RPMI8226 (cell line): ENCODE measurements around the gene OPHN1.

Source experiments
- DNase-seq: peaks from one replicate; pipeline ENCODE4 v3.0.0-alpha.2; 2015

Gene OPHN1

DNA sequence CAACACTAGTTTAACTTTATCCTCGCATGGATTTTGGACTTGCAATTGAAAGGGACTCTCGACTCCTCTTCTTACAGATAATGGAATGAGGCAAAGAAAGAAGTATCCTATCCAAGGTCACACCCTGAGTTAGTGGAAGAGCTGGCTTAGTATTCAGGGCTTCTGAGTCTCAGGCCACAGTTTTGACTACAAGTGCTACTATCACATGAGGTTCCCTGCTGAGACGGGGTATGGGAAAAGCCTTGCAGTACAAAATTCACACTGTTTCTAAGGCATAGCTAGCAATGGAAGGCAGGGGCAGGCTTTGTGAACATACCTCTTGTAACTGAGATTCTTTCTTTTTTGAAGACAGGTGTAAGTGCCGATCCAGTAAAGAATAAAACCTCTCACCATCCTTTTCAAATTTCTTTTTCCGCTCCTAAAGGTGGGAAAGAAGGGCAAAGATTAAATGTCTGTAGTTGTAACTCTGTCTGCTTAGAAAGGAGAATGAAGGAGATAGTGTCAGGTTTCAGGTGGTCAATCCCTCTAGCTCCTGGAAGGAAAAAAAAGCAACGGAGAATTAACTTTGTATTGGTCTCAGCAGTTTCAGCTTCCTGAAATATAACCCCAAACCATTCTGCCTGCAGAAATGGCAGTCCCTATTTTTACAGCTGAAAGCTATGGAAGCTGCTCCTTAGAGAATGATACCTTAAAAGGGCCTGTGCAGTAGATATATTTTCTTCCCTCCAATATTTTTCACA, 199.0 kb downstream of the OPHN1 start:
- DNase-seq = no peak

DNA sequence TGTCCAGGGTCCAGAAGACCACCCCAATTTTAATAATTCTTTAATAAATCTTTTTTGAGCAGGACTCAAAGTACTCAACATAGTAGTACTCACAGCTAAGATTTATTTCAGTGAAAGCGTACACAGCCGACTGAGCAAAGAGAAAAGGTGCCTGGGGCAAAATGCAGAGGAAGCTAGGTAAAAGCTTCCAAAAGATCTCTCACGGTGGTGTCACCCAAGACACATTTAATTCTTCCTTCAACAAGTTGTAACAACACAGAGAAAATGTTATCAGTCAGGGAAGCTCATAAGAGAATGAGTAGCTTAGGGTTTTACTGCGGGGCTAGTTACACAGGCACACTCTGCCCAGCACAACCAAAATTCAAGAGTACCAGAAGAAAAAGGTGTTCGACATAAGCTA, 201.1 kb downstream of the OPHN1 start:
- no peak for DNase-seq

DNA sequence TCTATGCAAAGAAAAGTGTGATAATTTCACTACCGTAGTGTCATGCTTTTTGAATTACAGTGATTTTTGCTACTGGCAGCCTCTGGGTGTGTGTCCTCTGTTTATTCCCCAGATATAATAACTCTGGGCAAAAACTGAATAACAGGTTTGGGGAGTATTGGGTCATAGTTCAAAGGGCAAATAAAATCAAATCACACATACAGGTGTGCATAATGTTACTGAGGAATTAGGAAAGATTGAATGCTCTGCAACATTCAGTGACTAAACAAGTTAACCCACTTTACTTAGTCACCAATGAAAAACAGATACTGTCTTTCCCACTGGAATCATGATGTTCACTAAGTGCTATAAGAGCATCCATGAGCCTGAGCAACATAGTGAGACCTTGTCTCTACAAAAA, 224.3 kb downstream of the OPHN1 start:
- DNase-seq = no peak

DNA sequence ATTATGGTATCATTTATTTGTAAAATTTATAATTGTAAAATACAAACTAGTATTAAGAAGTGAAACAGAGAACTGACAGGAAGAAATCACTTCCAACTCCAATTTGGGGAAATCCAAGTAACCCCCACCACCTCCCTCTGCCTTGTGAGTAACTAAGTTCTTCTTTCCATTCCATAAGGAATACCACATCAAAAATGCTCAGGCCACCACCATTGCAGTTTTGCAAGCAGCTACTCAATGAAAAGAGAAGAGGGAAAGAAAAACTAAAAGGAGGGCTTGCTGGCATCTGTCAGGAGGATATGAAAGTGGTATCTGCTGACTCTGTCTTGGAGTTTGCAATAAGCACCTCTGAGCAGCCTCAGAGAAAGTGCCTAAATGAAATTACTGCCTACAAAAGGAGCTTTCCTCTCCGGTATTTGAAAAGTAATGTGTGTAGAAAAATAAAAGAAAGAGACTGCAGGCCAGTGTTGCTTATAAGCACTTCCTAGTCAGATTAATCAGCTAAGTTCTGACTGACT, 228.7 kb downstream of the OPHN1 start:
- DNase-seq = peak; percentile 30

DNA sequence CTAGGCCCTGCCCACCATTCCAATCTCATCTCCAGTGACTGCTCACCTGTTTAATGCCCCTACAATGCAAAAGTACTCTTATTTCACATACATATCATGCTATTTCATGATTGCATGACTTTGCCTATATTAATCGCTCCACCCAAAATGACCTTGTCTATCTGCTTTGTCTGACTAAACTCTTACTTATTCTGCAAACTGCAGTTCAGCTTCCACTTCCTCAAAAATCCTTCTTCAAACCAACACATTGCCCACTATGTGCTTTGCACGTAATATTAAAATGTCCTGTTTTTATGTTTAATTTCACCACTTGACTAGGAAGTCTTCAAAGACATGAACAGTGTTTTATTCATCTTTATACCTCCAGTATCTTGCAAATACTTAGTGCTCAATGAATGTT, 229.6 kb downstream of the OPHN1 start:
- peak; percentile 6 for DNase-seq

DNA sequence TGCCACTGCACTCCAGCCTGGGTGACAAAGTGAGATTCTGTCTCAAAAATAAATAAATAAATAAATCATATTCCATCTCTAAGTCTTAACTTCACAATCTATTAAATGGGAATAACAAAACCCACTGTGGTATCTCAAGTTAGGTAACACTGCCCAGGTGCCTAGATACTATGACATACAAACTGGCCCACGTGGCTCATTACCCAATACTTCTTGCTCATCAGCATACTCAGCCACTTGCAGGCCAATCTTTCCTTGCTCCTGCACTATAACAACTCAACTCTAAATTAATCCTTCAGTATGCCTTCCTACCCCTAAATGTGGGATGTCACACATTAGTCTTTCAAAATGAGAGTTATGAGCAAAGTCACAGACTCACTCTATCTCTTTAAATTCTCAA, 230.1 kb downstream of the OPHN1 start:
- no peak for DNase-seq

DNA sequence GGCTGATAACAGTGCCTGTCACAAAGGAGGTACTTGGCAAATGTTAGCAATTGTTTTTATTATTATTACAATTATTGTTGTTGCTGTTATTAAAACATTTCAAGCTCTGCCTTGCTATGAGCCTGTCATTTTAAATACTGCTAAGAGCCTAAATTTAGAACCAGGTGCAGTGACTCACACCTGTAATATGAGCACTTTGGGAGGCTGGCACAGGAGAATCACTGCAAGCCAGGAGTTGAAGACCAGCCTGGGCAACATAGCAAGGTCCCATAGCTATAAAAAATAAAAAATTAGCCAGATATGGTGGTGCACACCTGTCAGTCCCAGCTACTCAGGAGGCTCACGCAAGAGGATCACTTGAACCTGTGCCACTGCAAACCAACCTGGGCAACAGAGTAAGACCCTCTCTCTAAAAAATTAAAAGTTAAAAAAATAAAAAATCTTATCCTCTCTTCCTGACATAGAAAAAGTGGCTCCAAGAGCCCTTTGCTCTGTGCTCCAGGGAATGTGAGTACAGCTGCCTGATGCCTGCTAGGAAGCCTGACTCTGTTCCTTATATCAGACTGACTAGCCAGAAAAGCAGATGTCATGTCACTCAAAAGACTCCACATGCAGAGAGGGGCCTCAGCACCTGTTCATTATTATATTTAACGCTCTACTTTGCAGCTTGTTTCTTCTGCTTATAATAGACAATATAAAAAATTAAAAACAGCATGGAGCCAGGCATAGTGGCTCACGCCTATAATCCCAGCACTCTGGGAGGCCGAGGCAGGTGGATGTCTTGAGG, 234.0 kb downstream of the OPHN1 start:
- no peak for DNase-seq

DNA sequence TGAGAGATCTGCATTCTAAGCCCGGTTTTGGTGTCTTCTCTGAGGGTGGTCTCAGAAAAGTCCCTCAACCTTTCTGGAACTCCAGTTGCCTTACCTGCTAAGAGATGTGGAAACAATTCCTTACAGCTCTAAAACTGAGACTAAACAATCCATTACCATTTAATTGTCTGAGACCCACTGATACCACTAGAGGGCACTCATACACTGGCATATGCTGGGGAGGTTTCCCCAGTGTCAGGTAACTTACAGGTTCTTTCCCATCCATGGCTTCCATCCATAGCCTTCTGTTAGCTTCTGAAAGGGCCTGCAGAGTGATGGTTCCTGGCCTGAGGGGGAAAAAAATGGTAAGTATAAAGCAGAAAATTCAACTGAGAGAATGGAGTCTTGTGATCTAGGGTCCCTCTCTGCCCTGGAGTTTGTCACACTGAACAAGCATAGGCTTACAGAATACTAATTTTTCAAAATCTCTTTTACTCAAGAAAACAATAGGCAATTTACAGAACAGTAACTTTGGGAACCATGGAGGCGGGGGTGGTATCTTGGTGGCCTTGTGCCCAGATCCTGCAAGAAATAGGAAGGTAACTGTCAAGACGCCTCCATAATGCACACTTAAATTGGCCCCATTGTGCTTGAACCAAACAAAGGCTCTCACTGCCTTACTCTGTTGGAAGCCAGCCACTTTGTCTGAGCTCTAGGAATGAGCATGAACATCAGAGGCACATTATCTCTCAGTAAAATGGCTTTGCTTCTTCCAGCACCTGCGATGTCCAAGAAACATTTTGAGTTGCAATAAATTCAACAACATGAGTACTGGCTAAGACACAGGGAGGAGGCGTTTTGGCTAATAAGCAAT, 236.1 kb downstream of the OPHN1 start:
- DNase-seq = peak; percentile 55

DNA sequence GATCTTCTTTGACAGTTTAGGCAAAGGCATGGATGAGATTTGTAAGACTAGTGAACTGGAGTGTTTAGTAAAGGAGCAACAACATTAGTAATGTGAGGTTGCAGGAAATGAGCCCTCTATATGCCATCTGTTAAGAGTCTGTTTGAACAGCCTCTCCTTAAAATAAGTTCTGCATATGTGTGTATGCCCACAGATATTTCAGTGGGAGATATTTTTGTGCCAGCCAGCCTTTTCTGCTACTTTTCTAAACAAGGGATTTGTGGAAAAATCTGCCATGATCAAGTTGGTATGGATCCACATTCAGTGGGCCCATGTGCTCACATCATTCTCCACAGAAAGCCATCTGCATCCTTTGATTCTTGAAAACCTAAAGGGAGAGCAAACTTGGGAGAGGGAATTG, 237.7 kb downstream of the OPHN1 start:
- no peak for DNase-seq

DNA sequence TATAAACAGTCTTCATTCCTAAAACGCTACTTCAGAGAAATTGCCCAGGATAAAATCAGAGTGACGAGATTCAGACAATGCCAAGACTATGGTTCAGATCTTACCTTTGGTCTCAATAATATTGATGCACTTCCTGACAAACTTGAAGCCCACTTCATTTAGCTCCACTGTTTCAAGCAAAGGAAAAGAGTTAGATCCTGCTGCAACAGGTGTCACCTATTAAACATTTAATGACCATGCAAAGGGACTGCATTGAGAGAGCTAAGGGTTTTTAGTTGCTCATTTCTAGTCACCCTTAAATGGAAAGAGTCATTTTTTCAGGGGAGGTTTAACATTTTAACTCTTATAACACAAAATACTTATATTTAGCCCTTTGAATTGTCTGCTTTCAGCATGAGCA, 239.5 kb downstream of the OPHN1 start:
- no peak for DNase-seq

DNA sequence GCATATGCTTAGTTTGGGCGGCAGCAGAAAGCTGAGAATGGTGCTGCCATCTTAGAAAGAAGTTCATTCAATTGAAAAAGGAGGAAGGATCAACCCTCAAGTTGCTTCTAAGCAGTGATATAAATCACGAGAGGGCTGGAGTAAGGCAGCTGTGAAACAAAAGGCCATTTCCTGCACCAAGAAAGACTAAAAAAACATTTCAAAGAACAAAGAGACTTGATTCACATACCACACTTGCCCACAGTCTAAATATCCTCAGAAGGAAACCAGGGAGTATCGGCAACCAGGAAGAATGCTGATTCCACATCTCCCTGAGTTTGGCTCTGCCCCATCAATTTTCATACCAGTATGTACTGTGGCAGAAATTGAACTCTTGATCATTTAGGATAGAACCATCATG, 240.1 kb downstream of the OPHN1 start:
- DNase-seq = no peak

DNA sequence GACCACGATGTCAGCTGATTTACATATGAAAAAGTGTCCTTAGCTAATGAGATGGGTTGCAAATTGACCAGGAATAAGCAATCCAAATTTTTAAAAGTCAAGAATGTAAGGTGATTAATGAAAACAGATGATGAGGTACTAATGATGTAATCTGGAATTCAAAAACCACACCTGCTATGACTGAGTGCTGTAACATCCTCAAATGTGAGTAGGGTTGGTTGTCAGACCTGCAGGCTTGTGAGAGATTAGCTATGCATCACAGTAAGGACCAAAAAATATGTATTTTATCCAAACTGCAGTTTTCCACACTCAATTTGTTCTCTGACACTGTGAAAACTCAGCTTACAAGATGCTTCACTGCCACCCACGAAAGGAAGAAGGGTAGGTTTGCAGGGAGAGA, 242.5 kb downstream of the OPHN1 start:
- DNase-seq = no peak

DNA sequence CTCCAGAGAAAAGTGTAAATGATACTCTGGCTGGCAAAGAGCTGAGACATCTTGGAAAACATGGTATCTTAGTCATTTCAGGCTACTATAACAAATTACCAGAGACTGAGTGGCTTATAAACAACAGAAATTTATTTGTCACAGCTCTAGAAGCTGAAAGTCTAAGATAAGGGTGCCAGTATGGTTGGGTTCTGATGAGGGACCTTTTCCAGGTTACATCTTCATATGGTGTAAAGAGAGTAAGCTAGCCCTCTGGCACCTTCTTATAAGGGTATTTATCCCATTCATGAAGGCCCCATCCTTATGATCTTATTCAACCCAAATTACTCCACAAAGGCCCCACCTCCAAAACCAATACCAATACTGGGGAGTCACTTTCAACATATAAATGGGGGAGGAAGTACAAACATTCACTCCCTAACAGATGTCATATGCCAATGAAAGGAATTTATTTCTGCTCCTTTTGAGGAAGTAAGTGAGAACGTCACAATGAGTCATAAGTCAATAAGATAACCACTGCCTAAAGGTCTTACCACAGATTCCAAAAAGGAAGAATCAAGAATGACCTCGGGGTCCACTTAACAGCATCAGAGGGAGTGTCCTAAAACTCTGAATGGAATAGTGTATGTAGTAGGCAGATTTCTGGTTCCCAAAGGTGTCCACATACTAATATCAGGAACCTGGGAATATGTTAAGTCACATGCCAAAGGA, 246.6 kb downstream of the OPHN1 start:
- no peak for DNase-seq

DNA sequence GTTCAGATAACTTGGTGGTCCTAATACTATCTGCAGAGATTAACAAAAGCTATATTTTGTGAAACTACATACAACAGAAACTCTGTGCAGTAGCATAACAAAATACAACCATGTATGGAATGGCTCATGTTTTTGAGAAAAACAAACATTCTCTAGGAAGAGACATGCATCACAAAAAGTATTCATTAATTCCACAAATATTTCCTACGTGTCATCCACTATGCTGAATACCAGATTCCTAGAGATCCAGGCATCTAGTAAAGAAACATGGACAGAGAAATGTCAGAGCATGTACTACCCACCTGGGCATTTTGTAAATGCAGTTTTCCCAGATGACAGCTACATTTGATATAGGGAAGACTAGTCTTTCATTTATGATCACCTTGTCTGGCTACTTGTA, 248.1 kb downstream of the OPHN1 start:
- no peak for DNase-seq

DNA sequence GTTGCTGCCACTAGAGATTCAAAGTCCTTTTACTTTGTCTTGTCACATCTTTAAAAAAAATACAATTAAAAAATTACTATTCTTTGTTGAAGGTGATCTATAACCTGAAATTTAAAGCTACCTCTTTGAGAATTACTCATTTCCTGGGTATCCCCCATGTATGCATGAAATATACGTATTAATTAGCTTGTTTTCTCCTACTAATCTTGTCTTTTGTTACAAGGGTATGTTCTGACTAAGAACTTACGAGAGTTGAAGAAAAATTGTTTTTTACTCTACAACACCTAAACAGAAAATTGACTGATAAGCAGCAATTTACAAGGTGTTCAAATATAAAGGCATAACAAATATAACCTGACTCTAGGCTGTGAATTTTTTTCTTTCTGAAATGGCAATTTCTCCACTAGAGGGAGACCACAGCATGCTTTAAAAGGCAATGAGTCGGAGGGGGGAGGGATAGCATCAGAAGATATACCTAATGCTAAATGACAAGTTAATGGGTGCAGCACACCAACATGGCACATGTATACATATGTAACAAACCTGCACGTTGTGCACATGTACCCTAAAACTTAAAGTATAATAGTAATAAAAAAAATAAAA, 249.6 kb downstream of the OPHN1 start:
- DNase-seq = peak; percentile 27

DNA sequence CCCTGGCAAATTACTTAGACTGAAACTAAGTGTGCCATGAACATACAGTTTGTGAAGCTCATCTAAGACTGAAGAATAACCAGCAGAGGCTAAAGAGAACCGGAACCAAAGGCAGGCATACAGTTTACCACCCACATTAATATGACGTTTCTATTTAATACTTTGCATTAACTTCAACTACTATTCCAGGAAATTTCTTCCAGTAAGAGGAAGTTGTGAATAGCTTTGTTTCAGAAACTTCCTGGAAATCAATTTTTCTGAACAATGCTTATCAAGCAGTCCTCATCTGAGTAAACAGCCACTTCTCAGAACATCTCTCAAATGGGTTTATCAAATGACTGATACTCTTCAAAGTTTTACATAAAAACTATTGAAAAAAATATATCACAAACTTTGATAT, 252.7 kb downstream of the OPHN1 start:
- DNase-seq = no peak

DNA sequence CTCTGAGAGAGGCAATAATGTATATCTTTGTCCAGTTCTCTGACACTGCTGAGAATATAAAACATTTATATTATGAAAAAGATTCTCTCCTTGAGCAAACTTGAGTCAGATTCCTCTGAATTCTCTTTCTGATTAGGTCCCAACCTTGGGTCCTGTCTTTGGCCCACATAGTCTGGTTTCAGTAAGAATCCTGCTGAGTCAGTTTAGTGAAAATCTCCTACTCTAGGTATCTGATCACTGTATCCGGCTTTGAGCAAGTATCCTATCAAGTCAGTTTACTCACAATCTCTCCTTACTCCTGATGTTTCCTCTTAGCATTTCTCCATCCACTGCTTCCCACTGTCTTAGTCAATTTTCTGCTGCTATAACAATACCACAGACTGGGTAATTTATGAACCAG, 253.9 kb downstream of the OPHN1 start:
- no peak for DNase-seq

DNA sequence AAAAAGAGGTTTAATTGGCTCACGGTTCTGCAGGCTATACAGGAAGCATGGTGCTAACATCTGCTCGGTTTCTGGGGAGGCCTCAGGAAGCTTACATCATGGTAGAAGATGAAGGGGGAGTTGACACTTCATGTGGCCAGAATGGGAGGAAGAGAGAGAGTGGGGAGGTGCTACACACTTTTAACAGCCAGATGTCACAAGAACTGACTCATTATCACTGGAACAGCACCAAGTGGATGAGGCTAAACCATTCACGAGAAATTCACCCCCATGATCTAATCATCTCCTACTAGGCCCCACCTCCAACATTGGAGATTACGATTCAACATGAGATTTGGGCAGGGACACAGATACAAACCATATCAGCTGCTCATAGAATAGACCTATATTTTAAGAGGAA, 255.8 kb downstream of the OPHN1 start:
- no peak for DNase-seq

DNA sequence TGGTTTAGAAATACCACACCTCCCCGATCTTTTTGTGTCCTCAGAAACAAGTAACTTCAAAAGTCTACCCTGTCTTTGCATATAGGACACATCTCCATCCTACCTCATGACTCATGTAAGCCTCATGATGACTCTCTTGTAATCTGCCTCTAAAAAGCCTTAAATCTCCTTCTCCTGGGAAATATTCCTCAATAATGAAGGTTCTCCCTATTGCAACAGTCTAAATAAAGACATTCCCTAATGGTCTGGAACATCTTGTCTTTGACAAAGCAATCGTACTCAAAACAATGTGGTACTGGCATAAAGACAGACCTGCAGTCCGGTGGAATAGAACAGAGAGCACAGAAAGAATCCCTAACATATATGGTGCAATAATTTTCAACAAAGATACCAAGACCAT, 257.7 kb downstream of the OPHN1 start:
- DNase-seq = no peak

DNA sequence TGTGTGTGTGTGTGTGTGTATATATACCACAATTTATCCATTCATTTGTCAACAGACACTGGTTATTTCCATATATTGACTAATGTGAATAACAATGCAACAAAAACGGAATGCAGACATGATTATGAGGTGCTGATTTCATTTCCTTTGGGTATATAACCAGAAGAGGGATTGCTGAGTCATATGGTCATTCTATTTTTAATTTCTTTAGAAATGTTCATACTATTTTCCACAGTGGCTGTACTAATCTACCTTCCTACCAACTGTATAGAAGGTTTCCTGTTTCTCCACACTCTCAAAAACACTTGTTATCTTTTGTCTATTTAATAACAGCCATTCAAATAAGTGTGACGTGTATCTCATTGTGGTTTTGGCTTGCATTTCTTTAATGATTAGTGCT, 269.9 kb downstream of the OPHN1 start:
- DNase-seq = no peak

DNA sequence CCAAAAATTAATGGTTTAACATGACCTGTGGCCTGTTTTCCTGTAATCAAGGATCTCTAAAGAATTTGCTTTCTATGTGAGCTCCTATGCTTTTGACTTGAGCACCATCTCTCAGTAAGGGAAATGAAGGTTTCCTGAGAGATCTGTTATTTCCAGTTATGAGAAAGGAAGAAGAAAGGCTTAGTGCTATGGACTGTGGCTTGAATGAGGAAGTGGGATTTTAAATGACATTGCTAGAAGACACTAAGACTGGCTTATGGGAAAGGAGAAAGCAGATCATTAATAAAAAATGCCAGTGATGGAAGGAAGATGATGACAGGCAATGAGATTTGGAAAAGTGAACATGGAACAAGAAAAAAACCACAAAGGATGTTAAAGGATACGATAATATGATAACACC, 285.4 kb downstream of the OPHN1 start:
- no peak for DNase-seq

DNA sequence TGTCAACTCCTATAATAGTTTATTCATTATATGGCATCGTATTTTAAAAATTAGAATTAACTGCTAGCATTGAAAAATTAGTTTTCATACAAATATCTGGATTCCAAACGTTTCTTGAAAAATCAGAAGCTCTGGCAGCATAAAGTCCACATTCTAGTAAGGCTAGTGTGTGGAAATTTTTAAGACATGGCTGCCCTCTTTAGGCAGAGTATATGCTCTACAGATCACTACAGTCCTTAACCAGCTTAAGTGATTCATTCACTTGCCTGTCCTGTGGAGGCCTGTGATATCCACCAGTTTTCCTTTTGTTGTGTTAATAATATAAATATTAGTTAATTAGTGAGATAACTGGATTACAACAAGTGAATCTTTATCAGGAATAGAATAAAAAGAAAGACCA, 287.2 kb downstream of the OPHN1 start:
- DNase-seq = peak; percentile 25
